Heart right ventricle (tissue), 16 donors: ENCODE results near the gene THSD4. TPM values are rescaled to one million over a fixed set of nuclear protein-coding genes. Genes with fewer than 3 reads are reported as not detected.
A peak's percentile ranks its signal among the peaks of the same experiment; 100 is the strongest.

Source experiments
- ATAC-seq, 8 donors: fragments of 200-7000 bp; cut with Tn5 transposase; one replicate each; pipeline ENCODE4 v1.9.1; 2020; ENCODE audit warnings: mild to moderate bottlenecking in 8 of 8, moderate library complexity in 8 of 8, moderate number of reproducible peaks in 1 of 8
- DNase-seq, 2 donors: peaks; one replicate each; pipeline ENCODE4 v3.0.0-alpha.2; 2020
- H3K27ac ChIP-seq, 10 donors: fragments of 200-600 bp; sonication (generic) in 2 of 10; one replicate each; pipeline versions ENCODE4 v1.5.0 to v1.8.0; 2020 to 2022; ENCODE audit warnings: mild to moderate bottlenecking in 3 of 10
- H3K27me3 ChIP-seq, 7 donors: fragments of 200-600 bp; one replicate each; pipeline ENCODE4 v1.8.0; 2021 to 2022; ENCODE audit warnings: mild to moderate bottlenecking in 2 of 7
- H3K36me3 ChIP-seq, 9 donors: fragments of 200-600 bp; sonication (generic) in 1 of 9; one replicate each; pipeline versions ENCODE4 v1.5.0 to v1.8.0; 2020 to 2022; ENCODE audit warnings: mild to moderate bottlenecking in 2 of 9
- H3K4me1 ChIP-seq, 9 donors: fragments of 200-600 bp; sonication (generic) in 1 of 9; one replicate each; pipeline versions ENCODE4 v1.5.0 to v1.8.0; 2020 to 2022; ENCODE audit warnings: mild to moderate bottlenecking in 4 of 9
- H3K4me3 ChIP-seq, 10 donors: fragments of 200-600 bp; sonication (generic) in 2 of 10; one replicate each; pipeline versions ENCODE4 v1.5.0 to v1.8.0; 2020 to 2022; ENCODE audit warnings: mild to moderate bottlenecking in 7 of 10, moderate library complexity in 2 of 10
- H3K9me3 ChIP-seq, 11 donors: fragments of 200-600 bp in 10 of 11; sonication (generic) in 2 of 11; one replicate each; pipeline versions ENCODE4 v1.5.0 to v1.8.0; 2013 to 2022; ENCODE audit warnings: mild to moderate bottlenecking in 2 of 11, control low read depth in 1 of 11, moderate library complexity in 1 of 11
- CTCF ChIP-seq, 9 donors: fragments of 200-600 bp; sonication (generic) in 2 of 9; IDR thresholded peaks; one replicate each; pipeline versions ENCODE4 v1.5.0 to v1.8.0; 2021 to 2022; ENCODE audit warnings: antibody characterized with exemption in 9 of 9, mild to moderate bottlenecking in 5 of 9, moderate library complexity in 1 of 9
- WGBS, 2 donors: extraction: QIAGEN DNeasy Blood & Tissue Kit; methylation state at CpG; one replicate each; pipeline ENCODE4 v1.1.7; 2013; ENCODE audit warnings: inconsistent platforms in 1 of 2; 5-methylcytosine and 5-hydroxymethylcytosine counted together
- intact Hi-C, 10 donors: fragments of 100-400 bp; cut with DNase I; formaldehyde crosslinking; loops; one replicate each; pipeline versions ENCODE4 v1.11.1 to v1.14.2; 2022
- polyA plus RNA-seq, 2 donors: library from polyadenylated mRNA; stranded (reverse); fragments of 200-250 nt; gene quantifications; one replicate each; pipeline ENCODE4 v1.2.3, GENCODE V29; 2013
- total RNA-seq, 10 donors: library from RNA; stranded (reverse); fragmentation: NEBNext Ultra II Directional in 3 of 10; extraction: Animal tissue kit (Norgen Biotek cat#: 25700) in 3 of 10; gene quantifications; one replicate each; pipeline versions ENCODE4 v1.2.1 to v1.2.4, GENCODE V29; 2021 to 2023
- donor health status: Arrhythmogenic right ventricular cardiomyopathy.
- donor health status: ischemic (EF 13 %, LVEDD 7.1; RV severe dilation, severe dysfunction).
- donor health status: healthy with polysubstance abuse.
- donor health status: DM: no; HTN: yes; CAD: no.
- donor health status: DM: no; HTN: no; CAD: no.
- donor health status: ischemic (EF 25% LVEDD 6.9; RV normal size, moderate dysfunction).
- donor health status: ischemic (EF 25% LVEDD 5.7; RV mildly dilated, moderate dysfunction).
- donor health status: healthy.
- donor health status: DM: yes; HTN: yes; CAD: no.
- donor health status: Ischemic cardiomyopathy.
- donor health status: ischemic (EF 35%, LVEDD 5.7; RV mildly dilated, moderate dysfunction).
- donor health status: nonischemic (EF 11% LVEDD 7.7; RV severe dilation, severe dysfunction).
- donor health status: DM: yes; HTN: yes; CAD: no.
- donor health status: PGD.
- donor health status: ischemic (EF 29% LVEDD 5.4; RV normal size, mild dysfunction).
- donor health status: nonischemic (EF 23%, LVEDD 6.1; RV moderate dilation, normal function).

The THSD4 gene
- total and polyA plus RNA-seq, 12 donors: 20.8 to 212 (median 139) TPM

GRCh38 chr15:71293723-71294122, 178.5 kb downstream of the THSD4 start:
- intact Hi-C loops: no loop called here
- no peak for ATAC-seq
- H3K36me3 ChIP-seq: no peaks in the 10 kb centered on the region
- H3K27ac ChIP-seq: no peak overlapping the region
- no peaks in the 10 kb centered on the region for H3K27me3 ChIP-seq
- H3K4me3 ChIP-seq: no peak overlapping the region
- no peak for DNase-seq
- TF ChIP-seq CTCF (IDR thresholded peaks at IDR 0.05): no peak
- H3K9me3 ChIP-seq: peaks cover 0 to 11% (median 0%) of the 10 kb centered on the region in 11 donors
- WGBS, 2 donors: 41 to 52% methylated on average over 2 of the region's 2 CpGs
- peaks cover 0 to 45% (median 26%) of the 10 kb centered on the region in 9 donors for H3K4me1 ChIP-seq

GRCh38 chr15:71294251-71294910, 179.1 kb downstream of the THSD4 start:
- Histone ChIP-seq H3K36me3 (no peaks in the 10 kb centered on the region), H3K4me3 (no peak overlapping the region), H3K27me3 (no peaks in the 10 kb centered on the region), H3K27ac (peak overlapping the region in 1 of 10 donors; percentile 57), H3K9me3 (peaks cover 0 to 11% (median 0%) of the 10 kb centered on the region in 11 donors), H3K4me1 (peaks cover 0 to 40% (median 29%) of the 10 kb centered on the region in 9 donors)
- 69 to 73% methylated on average over 12 of the region's 12 CpGs for WGBS, 2 donors
- intact Hi-C loops: no loop called here
- DNase-seq (no peak), ATAC-seq (no peak)
- no peak for TF ChIP-seq CTCF (IDR thresholded peaks at IDR 0.05)

GRCh38 chr15:71294911-71295602, 179.8 kb downstream of the THSD4 start:
- H3K4me1 ChIP-seq: peaks cover 0 to 40% (median 31%) of the 10 kb centered on the region in 9 donors
- no peaks in the 10 kb centered on the region for H3K27me3 ChIP-seq
- no peaks in the 10 kb centered on the region for H3K36me3 ChIP-seq
- DNase-seq (no peak), ATAC-seq (peak in 7 of 8 donors; percentile 34 to 91 (median 54))
- 45 to 51% methylated on average over 6 of the region's 6 CpGs for WGBS, 2 donors
- peaks cover 0 to 11% (median 0%) of the 10 kb centered on the region in 11 donors for H3K9me3 ChIP-seq
- no peak for TF ChIP-seq CTCF (IDR thresholded peaks at IDR 0.05)
- intact Hi-C loops: no loop called here
- H3K27ac ChIP-seq: peak overlapping the region in 3 of 10 donors; percentile 15 to 35 (median 22)
- H3K4me3 ChIP-seq: no peak overlapping the region

GRCh38 chr15:71295603-71296314, 180.5 kb downstream of the THSD4 start:
- 42 to 47% methylated on average over 3 of the region's 3 CpGs for WGBS, 2 donors
- ATAC-seq (no peak), DNase-seq (no peak)
- peaks cover under 1 to 43% (median 31%) of the 10 kb centered on the region in 9 donors for H3K4me1 ChIP-seq
- intact Hi-C loops: no loop called here
- H3K36me3 ChIP-seq: no peaks in the 10 kb centered on the region
- H3K9me3 ChIP-seq: peaks cover 0 to 11% (median 0%) of the 10 kb centered on the region in 11 donors
- H3K27me3 ChIP-seq: no peaks in the 10 kb centered on the region
- no peak overlapping the region for H3K4me3 ChIP-seq
- no peak for TF ChIP-seq CTCF (IDR thresholded peaks at IDR 0.05)
- H3K27ac ChIP-seq: peak overlapping the region in 4 of 10 donors; percentile 5 to 54 (median 24)
